ENCODE measurements around the gene TSPAN18. TPM values are rescaled to one million over a fixed set of nuclear protein-coding genes. Genes with fewer than 3 reads are reported as not detected.
A peak's percentile ranks its signal among the peaks of the same experiment; 100 is the strongest.

Gene TSPAN18
- polyA plus RNA-seq, 1 of the 3 experiments (the other 2 are of a cell fraction), result 0.72 TPM

- Histone ChIP-seq H3F3A (replicated peaks; ENCODE audit: insufficient read depth) (no peaks in the 10 kb centered on the region), H3K4me2 (no peak overlapping the region), H3K27ac (ENCODE audit: low read depth in 2 of 2, low read length in 1 of 2) (no peak overlapping the region), H2AFZ (ENCODE audit: low read depth) (no peak overlapping the region), H3K9ac (no peak overlapping the region), H3K9me2 (no peaks in the 10 kb centered on the region), H3K9me3 (no peaks in the 10 kb centered on the region), H3K27me3 (ENCODE audit: insufficient read depth) (peaks cover 20% of the 10 kb centered on the region; the same call in 1 of the 2 replicates), H4K20me1 (ENCODE audit: insufficient read depth) (no peaks in the 10 kb centered on the region), H3K4me3 (ENCODE audit: low read depth in 2 of 2, low read length in 1 of 2) (no peak overlapping the region), H3K4me1 (ENCODE audit: control insufficient read depth in 1 of 2, insufficient read depth in 2 of 2, low read depth in 1 of 2, low read length in 1 of 2) (peaks cover 5 to 38% of the 10 kb centered on the region in 2 experiments; a peak in 3 of 4 replicates), H3K79me2 (ENCODE audit: insufficient read depth) (no peaks in the 10 kb centered on the region), H3K36me3 (replicated peaks in 1 of 2; ENCODE audit: control insufficient read depth in 1 of 2, insufficient read depth in 2 of 2, low read length in 1 of 2) (no peaks in the 10 kb centered on the region)
- no peak for DNase-seq
- ChIA-PET POLR2A (interaction anchor here (0.9 to 1.6 kb wide), 5 partner anchors 14 to 32 kb away, joined by 3 to 9 read pairs (median 6); no protein-coding TSS in a partner anchor), CTCF (interaction anchor here (0.9 to 3.0 kb wide), 14 partner anchors 9 to 186 kb away, joined by 3 to 19 read pairs (median 6); no protein-coding TSS in a partner anchor)
- WGBS (ENCODE audit: low lambda C conversion rate), result 78% methylated on average over 10 of the region's 12 CpGs
- no peak for TF ChIP-seq FOSL2 (IDR thresholded peaks at IDR 0.05; ENCODE audit: borderline replicate concordance, low read depth)
- no peak for TF ChIP-seq RXRA (IDR thresholded peaks at IDR 0.05; ENCODE audit: borderline replicate concordance, low read depth)
Observed at GRCh38 chr11:44725016-44725685, 1.6 kb upstream of the TSPAN18 start.

- peak overlapping the region in 1 of 2 experiments; percentile 34; a peak in 1 of 4 replicates for H3K4me3 ChIP-seq (ENCODE audit: low read depth in 2 of 2, low read length in 1 of 2)
- ChIA-PET POLR2A (interaction anchor here (0.9 to 1.6 kb wide), 5 partner anchors 13 to 91 kb away, joined by 3 to 9 read pairs (median 7); no protein-coding TSS in a partner anchor), CTCF (interaction anchor here (0.8 to 3.0 kb wide), 18 partner anchors 10 to 185 kb away, joined by 3 to 19 read pairs (median 5); no protein-coding TSS in a partner anchor)
- no peaks in the 10 kb centered on the region for H4K20me1 ChIP-seq (ENCODE audit: insufficient read depth)
- DNase-seq, result no peak
- H3K9me2 ChIP-seq, result no peaks in the 10 kb centered on the region
- no peak overlapping the region for H3K4me2 ChIP-seq
- no peak overlapping the region for H2AFZ ChIP-seq (ENCODE audit: low read depth)
- peaks cover 5 to 43% of the 10 kb centered on the region in 2 experiments; a peak in 3 of 4 replicates for H3K4me1 ChIP-seq (ENCODE audit: control insufficient read depth in 1 of 2, insufficient read depth in 2 of 2, low read depth in 1 of 2, low read length in 1 of 2)
- no peak overlapping the region for H3K9ac ChIP-seq
- 90% methylated on average over 9 of the region's 10 CpGs for WGBS (ENCODE audit: low lambda C conversion rate)
- no peaks in the 10 kb centered on the region for H3K79me2 ChIP-seq (ENCODE audit: insufficient read depth)
- H3F3A ChIP-seq (replicated peaks; ENCODE audit: insufficient read depth), result no peaks in the 10 kb centered on the region
- no peaks in the 10 kb centered on the region for H3K36me3 ChIP-seq (replicated peaks in 1 of 2; ENCODE audit: control insufficient read depth in 1 of 2, insufficient read depth in 2 of 2, low read length in 1 of 2)
- no peaks in the 10 kb centered on the region for H3K9me3 ChIP-seq
- no peak for TF ChIP-seq CTCF (IDR thresholded peaks at IDR 0.05)
- no peak for TF ChIP-seq FOXM1 (IDR thresholded peaks at IDR 0.05; ENCODE audit: low read depth)
- TF ChIP-seq TCF12 (IDR thresholded peaks at IDR 0.05), result no peak
- no peak for TF ChIP-seq CHD2 (IDR thresholded peaks at IDR 0.05; ENCODE audit: low read length, partially characterized antibody)
- TF ChIP-seq REST (IDR thresholded peaks at IDR 0.05; ENCODE audit: low read depth, low read length), result no peak
- no peak for TF ChIP-seq ELF1 (IDR thresholded peaks at IDR 0.05)
- TF ChIP-seq EP300 (IDR thresholded peaks at IDR 0.05; ENCODE audit: borderline replicate concordance in 1 of 2, low read depth in 1 of 2, low read length in 1 of 2), result no peak
- H3K27ac ChIP-seq (ENCODE audit: low read depth in 2 of 2, low read length in 1 of 2), result peak overlapping the region in 1 of 2 experiments; percentile 86; a peak in 2 of 4 replicates
- H3K27me3 ChIP-seq (ENCODE audit: insufficient read depth), result peaks cover 22% of the 10 kb centered on the region; the same call in 1 of the 2 replicates
Observed at GRCh38 chr11:44725757-44726282, 942 bp upstream of the TSPAN18 start.
